Osteoblast (primary cell): ENCODE results near the gene CMSS1. TPM values are rescaled to one million over a fixed set of nuclear protein-coding genes. Genes with fewer than 3 reads are reported as not detected.

Experiments
- DNase-seq: peaks from one replicate; pipeline ENCODE4 v3.0.0; 2011; ENCODE audit warnings: low spot score, mixed read lengths; ENCODE audit not compliant: insufficient read length; ENCODE audit errors: missing footprints
- H2AFZ ChIP-seq: 2 replicates; pipeline ENCODE4 v1.6.0; 2011; ENCODE audit warnings: mild to moderate bottlenecking, low read length
- H3K27ac ChIP-seq: 2 replicates; pipeline ENCODE4 v1.5.1; 2011; ENCODE audit warnings: mild to moderate bottlenecking, low read depth, low read length, moderate library complexity
- H3K27me3 ChIP-seq: 2 replicates; pipeline ENCODE4 v1.6.0; 2012; ENCODE audit warnings: mild to moderate bottlenecking, control low read depth, inconsistent platforms, low read length, moderate library complexity; ENCODE audit not compliant: insufficient read depth
- H3K36me3 ChIP-seq: 2 replicates; pipeline ENCODE4 v1.5.1; 2011; ENCODE audit warnings: mild to moderate bottlenecking, low read length, control low read depth, moderate library complexity; ENCODE audit not compliant: insufficient read depth
- H3K4me1 ChIP-seq: 2 replicates; pipeline ENCODE4 v1.5.1; 2011; ENCODE audit warnings: mild to moderate bottlenecking, low read length, control low read depth, moderate library complexity; ENCODE audit not compliant: insufficient read depth
- H3K4me2 ChIP-seq: 2 replicates; pipeline ENCODE4 v1.6.0; 2011; ENCODE audit warnings: mild to moderate bottlenecking, low read length; ENCODE audit not compliant: insufficient read depth
- H3K4me3 ChIP-seq: fragments of 200-600 bp; sonication (generic); 3 replicates; pipeline ENCODE4 v1.5.1; 2012; ENCODE audit warnings: mild to moderate bottlenecking, low read length, inconsistent platforms; ENCODE audit not compliant: insufficient read depth
- H3K79me2 ChIP-seq: 2 replicates; pipeline ENCODE4 v1.6.0; 2012; ENCODE audit warnings: mild to moderate bottlenecking, low read length, control low read depth, inconsistent platforms; ENCODE audit not compliant: insufficient read depth
- H3K9me3 ChIP-seq: 2 replicates; pipeline ENCODE4 v1.5.1; 2011; ENCODE audit warnings: low read depth, low read length, control low read depth
- H4K20me1 ChIP-seq: 2 replicates; pipeline ENCODE4 v1.6.0; 2012; ENCODE audit warnings: mild to moderate bottlenecking, low read length, control low read depth; ENCODE audit not compliant: insufficient read depth
- CTCF ChIP-seq: IDR thresholded peaks from 2 replicates; pipeline ENCODE4 v1.5.1; 2011; ENCODE audit warnings: mild to moderate bottlenecking, low read depth, low read length, moderate library complexity; ENCODE audit errors: extremely low read depth
- total RNA-seq: library from RNA; depleted of rRNA; stranded (reverse); fragments of >200 nt; gene quantifications from 2 replicates; pipeline ENCODE4 v1.2.3, GENCODE V29; 2012

The CMSS1 gene
- total RNA-seq, 1 donor: 15.9 TPM

- Histone ChIP-seq H3K27ac (no peak overlapping the region), H3K79me2 (no peaks in the 10 kb centered on the region), H3K27me3 (no peaks in the 10 kb centered on the region), H3K9me3 (no peaks in the 10 kb centered on the region), H3K4me2 (no peak overlapping the region), H3K36me3 (no peaks in the 10 kb centered on the region), H2AFZ (no peak overlapping the region), H3K4me3 (no peak overlapping the region), H3K4me1 (peaks cover 29% of the 10 kb centered on the region), H4K20me1 (no peaks in the 10 kb centered on the region)
- no peak for TF ChIP-seq CTCF
- no peak for DNase-seq
These were observed 279.2 kb downstream of the CMSS1 start for GRCh38 chr3:100096866-100097265.

GRCh38 chr3:100097919-100098783, 280.5 kb downstream of the CMSS1 start:
- H3K4me3 ChIP-seq: no peak overlapping the region
- no peak overlapping the region for H3K27ac ChIP-seq
- no peaks in the 10 kb centered on the region for H3K36me3 ChIP-seq
- no peaks in the 10 kb centered on the region for H4K20me1 ChIP-seq
- no peak overlapping the region for H3K4me2 ChIP-seq
- peak; percentile 26 for DNase-seq
- no peaks in the 10 kb centered on the region for H3K27me3 ChIP-seq
- TF ChIP-seq CTCF: no peak
- no peak overlapping the region for H2AFZ ChIP-seq
- peaks cover 29% of the 10 kb centered on the region for H3K4me1 ChIP-seq
- H3K9me3 ChIP-seq: no peaks in the 10 kb centered on the region
- no peaks in the 10 kb centered on the region for H3K79me2 ChIP-seq

- TF ChIP-seq CTCF: no peak
- no peaks in the 10 kb centered on the region for H3K79me2 ChIP-seq
These were observed 281.1 kb downstream of the CMSS1 start for GRCh38 chr3:100098784-100099070.

GRCh38 chr3:100099621-100100020, 282.0 kb downstream of the CMSS1 start:
- no peaks in the 10 kb centered on the region for H3K9me3 ChIP-seq
- H3K27me3 ChIP-seq: no peaks in the 10 kb centered on the region
- no peak overlapping the region for H3K4me3 ChIP-seq
- peak overlapping the region; percentile 15 for H3K27ac ChIP-seq
- no peak for DNase-seq
- no peaks in the 10 kb centered on the region for H3K36me3 ChIP-seq
- no peak overlapping the region for H3K4me2 ChIP-seq
- no peaks in the 10 kb centered on the region for H3K79me2 ChIP-seq
- TF ChIP-seq CTCF: no peak
- no peaks in the 10 kb centered on the region for H4K20me1 ChIP-seq
- no peak overlapping the region for H2AFZ ChIP-seq
- peaks cover 38% of the 10 kb centered on the region for H3K4me1 ChIP-seq

More at GRCh38 chr3:100098784-100099070, 281.1 kb downstream of the CMSS1 start:
- Histone ChIP-seq H4K20me1 (no peaks in the 10 kb centered on the region), H3K9me3 (no peaks in the 10 kb centered on the region), H3K4me3 (no peak overlapping the region), H3K4me1 (peaks cover 30% of the 10 kb centered on the region), H3K27ac (no peak overlapping the region), H3K36me3 (no peaks in the 10 kb centered on the region), H3K27me3 (no peaks in the 10 kb centered on the region), H3K4me2 (no peak overlapping the region), H2AFZ (no peak overlapping the region)
- DNase-seq: no peak
